ENCODE results near the gene THSD4. TPM values are rescaled to one million over a fixed set of nuclear protein-coding genes. Genes with fewer than 3 reads are reported as not detected.

THSD4 gene
- total RNA-seq, 4 donors from 2014 or later: 39.4 to 232 (median 127) TPM

DNA sequence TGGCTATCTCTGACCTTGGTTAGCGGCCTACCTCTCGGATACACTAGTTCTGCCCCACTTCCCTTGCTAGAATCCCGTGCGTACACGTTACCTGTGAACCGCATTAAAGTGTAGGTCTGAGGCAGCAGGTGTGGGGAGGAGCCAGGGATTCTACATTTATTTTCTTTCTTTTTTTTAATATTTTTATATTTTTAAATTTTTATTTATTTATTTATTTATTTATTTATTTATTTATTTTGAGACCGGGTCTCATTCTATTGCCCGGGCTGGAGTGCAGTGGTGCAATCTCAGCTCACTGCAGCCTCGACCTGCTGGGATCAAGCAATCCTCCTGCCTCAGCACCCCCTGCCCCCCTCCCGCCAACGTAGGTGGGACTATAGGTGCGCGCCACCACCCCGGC lies 634.2 kb downstream of the THSD4 start:
- intact Hi-C loops (cut with DNase I): no loop called here
- WGBS, 2 donors: 91 to 94% methylated on average over 11 to 14 of the region's 14 CpGs
- TF ChIP-seq CTCF (IDR thresholded peaks at IDR 0.05) (no peak), POLR2A (IDR thresholded peaks at IDR 0.05) (no peak)
- Histone ChIP-seq H3K36me3 (peaks cover 10 to 97% (median 15%) of the 10 kb centered on the region in 3 donors), H3K27me3 (no peaks in the 10 kb centered on the region), H3K4me3 (no peak overlapping the region), H3K9me3 (no peaks in the 10 kb centered on the region), H3K27ac (no peak overlapping the region), H3K4me1 (peaks cover 0 to 19% (median 0%) of the 10 kb centered on the region in 3 donors)
- no peak for DNase-seq

- no peaks in the 10 kb centered on the region for H3K9me3 ChIP-seq
- intact Hi-C loops (cut with DNase I): no loop called here
- peaks cover 0 to 15% (median 0%) of the 10 kb centered on the region in 3 donors for H3K4me1 ChIP-seq
- H3K4me3 ChIP-seq: no peak overlapping the region
- no peaks in the 10 kb centered on the region for H3K27me3 ChIP-seq
- no peak for TF ChIP-seq POLR2A (IDR thresholded peaks at IDR 0.05)
- no peak for TF ChIP-seq CTCF (IDR thresholded peaks at IDR 0.05)
- no peak overlapping the region for H3K27ac ChIP-seq
- 54 to 66% methylated on average over 4 of the region's 4 CpGs for WGBS, 2 donors
- H3K36me3 ChIP-seq: peaks cover 7 to 95% (median 13%) of the 10 kb centered on the region in 3 donors
- no peak for DNase-seq
Observed at GRCh38 chr15:71752128-71752527, 636.9 kb downstream of the THSD4 start.

DNA sequence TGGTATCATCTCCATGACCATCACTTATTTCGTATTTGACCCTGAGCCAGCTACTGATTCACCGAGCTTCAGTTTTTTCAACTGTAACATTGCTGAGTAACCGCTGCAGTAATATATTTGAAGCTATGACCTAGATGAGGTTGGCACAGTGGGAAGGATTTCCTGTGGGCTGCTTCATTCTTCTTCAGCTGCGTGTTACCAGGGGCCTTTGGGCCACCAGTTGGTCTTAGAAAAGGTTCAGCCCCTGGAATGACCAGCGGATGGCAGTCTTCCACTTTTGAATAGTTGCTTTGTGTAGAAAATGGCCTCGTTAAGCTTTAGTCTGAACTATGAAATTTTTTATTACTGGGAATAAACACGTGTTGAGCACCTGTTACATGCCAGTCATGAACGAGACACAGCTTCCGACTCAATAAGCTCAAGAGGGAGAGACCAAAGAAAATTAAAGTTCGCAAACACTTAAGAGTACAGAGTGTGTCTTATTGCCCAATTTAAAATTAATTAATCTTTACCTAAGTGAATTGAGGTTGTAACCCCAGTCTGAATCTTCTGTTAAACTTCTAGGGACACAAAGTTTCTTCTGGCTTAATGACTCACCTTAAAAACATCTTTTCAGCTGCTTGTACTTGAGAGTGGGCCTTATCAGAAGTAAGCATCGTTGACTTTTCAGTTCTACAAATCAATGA lies 637.5 kb downstream of the THSD4 start:
- Histone ChIP-seq H3K27ac (no peak overlapping the region), H3K36me3 (peaks cover 6 to 95% (median 14%) of the 10 kb centered on the region in 3 donors), H3K4me1 (peaks cover 0 to 9% (median 0%) of the 10 kb centered on the region in 3 donors), H3K4me3 (no peak overlapping the region), H3K9me3 (no peaks in the 10 kb centered on the region), H3K27me3 (no peaks in the 10 kb centered on the region)
- no peak for DNase-seq
- TF ChIP-seq POLR2A (IDR thresholded peaks at IDR 0.05) (no peak), CTCF (IDR thresholded peaks at IDR 0.05) (peak in 1 of 6 experiments; percentile 39)
- intact Hi-C loops (cut with DNase I): no loop called here
- 47 to 50% methylated on average over 10 to 11 of the region's 11 CpGs for WGBS, 2 donors

DNA sequence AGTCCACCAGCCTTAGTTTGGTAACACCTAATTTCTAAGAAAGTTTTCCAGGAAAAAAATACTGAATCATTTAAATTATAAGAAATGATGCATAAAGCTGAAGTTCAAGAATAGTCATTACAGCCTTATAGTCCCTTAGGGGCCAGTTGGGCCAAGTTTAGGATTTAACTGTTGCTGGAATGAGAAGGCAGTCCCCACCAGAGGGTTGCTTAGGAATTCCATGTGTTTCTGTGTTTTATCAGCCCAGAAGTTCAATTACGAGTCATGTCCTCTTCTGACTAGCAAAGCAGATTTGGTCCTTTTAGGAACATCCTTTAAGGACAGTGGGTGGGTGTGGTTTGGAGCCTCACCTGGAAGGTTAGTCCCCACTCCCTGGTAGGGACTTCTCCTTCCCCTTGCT lies 638.1 kb downstream of the THSD4 start:
- DNase-seq: no peak
- WGBS, 2 donors: 80 to 100% methylated on average over 1 of the region's 1 CpG

More for the DNA sequence above, 638.1 kb downstream of the THSD4 start:
- H3K4me3 ChIP-seq: no peak overlapping the region
- no peaks in the 10 kb centered on the region for H3K9me3 ChIP-seq
- H3K27me3 ChIP-seq: no peaks in the 10 kb centered on the region
- intact Hi-C loops (cut with DNase I): no loop called here
- peaks cover 3 to 95% (median 20%) of the 10 kb centered on the region in 3 donors for H3K36me3 ChIP-seq
- no peak overlapping the region for H3K27ac ChIP-seq
- TF ChIP-seq POLR2A (IDR thresholded peaks at IDR 0.05): no peak
- TF ChIP-seq CTCF (IDR thresholded peaks at IDR 0.05): no peak
- peaks cover 0 to 6% (median 0%) of the 10 kb centered on the region in 3 donors for H3K4me1 ChIP-seq
